HepG2 (cell line): Measurements from ENCODE around the gene MYO1B. TPM values are rescaled to one million over a fixed set of nuclear protein-coding genes. Genes with fewer than 3 reads are reported as not detected.

Source experiments
- ATM ChIP-seq: fragments of 450-650 bp; IDR thresholded peaks from 2 replicates; pipeline ENCODE4 v1.7.1; 2017; ENCODE audit warnings: mild to moderate bottlenecking, borderline replicate concordance
- BRCA1 ChIP-seq: sonication (generic); formaldehyde crosslinking; IDR thresholded peaks from 2 replicates; pipeline ENCODE4 v1.4.0; 2020; ENCODE audit warnings: missing genetic modification reagents
- CBX1 ChIP-seq: IDR thresholded peaks from one replicate; pipeline ENCODE4 v1.6.1; 2016; ENCODE audit warnings: antibody characterized with exemption, low read depth
- MLXIP ChIP-seq: sonication (generic); formaldehyde crosslinking; IDR thresholded peaks from 2 replicates; pipeline ENCODE4 v1.9.0; 2021; ENCODE audit warnings: missing genetic modification reagents, borderline replicate concordance
- ONECUT2 ChIP-seq: sonication (generic); formaldehyde crosslinking; IDR thresholded peaks from 2 replicates; pipeline ENCODE4 v1.4.0; 2020; ENCODE audit warnings: missing genetic modification reagents
- PBX3 ChIP-seq: sonication (generic); formaldehyde crosslinking; IDR thresholded peaks from 2 replicates; pipeline ENCODE4 v1.8.1; 2023; ENCODE audit warnings: missing genetic modification reagents, inconsistent platforms, borderline replicate concordance
- ZMYM3 ChIP-seq: sonication (generic); formaldehyde crosslinking; IDR thresholded peaks from 2 replicates; pipeline ENCODE4 v1.5.1; 2020; ENCODE audit warnings: mild to moderate bottlenecking, missing genetic modification reagents
- polyA plus RNA-seq, 8 experiments: library from polyadenylated mRNA; depleted of rRNA in 3 of 8; stranded (reverse) in 7 of 8; unstranded in 1 of 8; fragments of >200 nt; fragmentation: Illumina TruSeq in 4 of 8; extraction: Trizol in 4 of 8; gene quantifications; 2 replicates each; pipeline versions ENCODE4 v1.2.1 to v1.2.3, GENCODE V29; 2011 to 2016; ENCODE audit warnings: low read depth in 4 of 8, missing spikeins in 1 of 8, mixed read lengths in 1 of 8; ENCODE audit not compliant: insufficient read depth in 1 of 8
- total RNA-seq, 5 experiments: library from RNA; depleted of rRNA; stranded (reverse); fragments of >200 nt; fragmentation: Illumina TruSeq; extraction: Trizol; gene quantifications; 2 replicates each; pipeline ENCODE4 v1.2.3, GENCODE V29; 2016; ENCODE audit warnings: low read depth in 1 of 5
- TF ChIP-seq, protein P1 (sequence below): sonication (generic); formaldehyde crosslinking; IDR thresholded peaks from 2 replicates; pipeline ENCODE4 v1.4.0; 2020; ENCODE audit warnings: missing genetic modification reagents

The MYO1B gene
- total and polyA plus RNA-seq, 2 of the 13 experiments (the other 11 are each of a cell fraction or from before 2014, with no cell fraction given): 36.9 to 89.8 TPM

DNA sequence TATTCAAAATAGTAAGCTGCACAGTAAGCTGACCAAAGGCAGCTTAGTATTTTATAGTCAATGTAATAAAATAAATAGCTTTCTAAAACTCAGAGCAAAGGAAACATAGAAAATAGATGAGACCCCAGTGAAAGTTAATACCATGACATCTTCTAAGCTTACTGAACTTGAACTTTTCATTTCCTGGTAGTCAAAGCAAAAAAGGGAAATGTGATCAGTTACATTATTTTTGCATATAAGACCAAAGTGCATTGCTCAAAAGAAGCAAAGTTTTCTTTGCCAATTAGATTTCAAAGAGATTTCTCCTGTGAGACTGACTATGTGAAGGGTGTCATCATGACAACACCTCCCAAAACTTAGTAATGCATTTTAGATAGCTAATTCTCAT lies 70.2 kb downstream of the MYO1B start (continued):
- TF ChIP-seq, protein P1, sequence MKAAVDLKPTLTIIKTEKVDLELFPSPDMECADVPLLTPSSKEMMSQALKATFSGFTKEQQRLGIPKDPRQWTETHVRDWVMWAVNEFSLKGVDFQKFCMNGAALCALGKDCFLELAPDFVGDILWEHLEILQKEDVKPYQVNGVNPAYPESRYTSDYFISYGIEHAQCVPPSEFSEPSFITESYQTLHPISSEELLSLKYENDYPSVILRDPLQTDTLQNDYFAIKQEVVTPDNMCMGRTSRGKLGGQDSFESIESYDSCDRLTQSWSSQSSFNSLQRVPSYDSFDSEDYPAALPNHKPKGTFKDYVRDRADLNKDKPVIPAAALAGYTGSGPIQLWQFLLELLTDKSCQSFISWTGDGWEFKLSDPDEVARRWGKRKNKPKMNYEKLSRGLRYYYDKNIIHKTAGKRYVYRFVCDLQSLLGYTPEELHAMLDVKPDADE (CRISPR knock-in tag): no peak
- TF ChIP-seq ATM (no peak), BRCA1 (CRISPR knock-in tag) (no peak), ZMYM3 (CRISPR knock-in tag) (no peak), CBX1 (no peak), ONECUT2 (CRISPR knock-in tag) (no peak), PBX3 (CRISPR knock-in tag) (no peak), MLXIP (CRISPR knock-in tag) (no peak)
- TF ChIP-seq, all 625 proteins: peak for 0
